HL-60 (cell line): ENCODE results near the gene FCER2.

Source experiments
- DNase-seq, 2 experiments: peaks; one replicate each; pipeline ENCODE4 v3.0.0-alpha.2; 2010 to 2020; ENCODE audit warnings: low read depth in 1 of 2, low spot score in 1 of 2
- H3K27ac ChIP-seq: fragments of 250-450 bp; sonication (Bioruptor Pico); replicated peaks from 2 replicates; pipeline ENCODE4 v1.5.1; 2020; ENCODE audit warnings: mild to moderate bottlenecking, moderate library complexity
- H3K27me3 ChIP-seq: fragments of 250-450 bp; sonication (Bioruptor Pico); 2 replicates; pipeline ENCODE4 v1.5.1; 2021; ENCODE audit warnings: mild to moderate bottlenecking, moderate library complexity; ENCODE audit not compliant: insufficient read depth, poor library complexity, severe bottlenecking
- H3K4me3 ChIP-seq: replicated peaks from 2 replicates; pipeline ENCODE4 v1.5.1; 2011; ENCODE audit warnings: mild to moderate bottlenecking, control low read depth, low read length; ENCODE audit not compliant: insufficient read depth
- CTCF ChIP-seq: IDR thresholded peaks from one replicate; pipeline ENCODE4 v1.5.1; 2011; ENCODE audit warnings: low read length, control low read depth, inconsistent platforms; ENCODE audit not compliant: insufficient read depth
- GABPA ChIP-seq: IDR thresholded peaks from 2 replicates; pipeline ENCODE4 v1.6.1; 2012; ENCODE audit warnings: low read depth
- POLR2AphosphoS5 ChIP-seq: IDR thresholded peaks from 2 replicates; pipeline ENCODE4 v1.6.1; 2012; ENCODE audit warnings: low read depth
- REST ChIP-seq: IDR thresholded peaks from 2 replicates; pipeline ENCODE4 v1.6.1; 2012; ENCODE audit warnings: low read depth; ENCODE audit not compliant: insufficient replicate concordance
- SPI1 ChIP-seq: IDR thresholded peaks from 2 replicates; pipeline ENCODE4 v1.6.1; 2012; ENCODE audit warnings: low read depth, mild to moderate bottlenecking, borderline replicate concordance

The FCER2 gene

GRCh38 chr19:7730286-7731217, 28.6 kb upstream of the FCER2 start:
- TF ChIP-seq SPI1 (no peak), GABPA (no peak), POLR2AphosphoS5 (no peak), REST (no peak), CTCF (no peak)
- Histone ChIP-seq H3K27me3 (peaks cover 3% of the 10 kb centered on the region), H3K4me3 (no peak overlapping the region), H3K27ac (no peak overlapping the region)
- DNase-seq: no peak

GRCh38 chr19:7729831-7730285, 27.9 kb upstream of the FCER2 start:
- no peak overlapping the region for H3K4me3 ChIP-seq
- peaks cover 3% of the 10 kb centered on the region for H3K27me3 ChIP-seq
- no peak for TF ChIP-seq CTCF
- TF ChIP-seq REST: no peak
- no peak for TF ChIP-seq SPI1
- no peak for TF ChIP-seq POLR2AphosphoS5
- no peak for TF ChIP-seq GABPA
- DNase-seq: no peak
- no peak overlapping the region for H3K27ac ChIP-seq

- TF ChIP-seq POLR2AphosphoS5: no peak
- peak in 1 of 2 experiments; percentile 21 for DNase-seq
- H3K27me3 ChIP-seq: peaks cover 3% of the 10 kb centered on the region
- H3K4me3 ChIP-seq: no peak overlapping the region
- H3K27ac ChIP-seq: no peak overlapping the region
Observed at GRCh38 chr19:7729211-7729610, 27.3 kb upstream of the FCER2 start.

DNA sequence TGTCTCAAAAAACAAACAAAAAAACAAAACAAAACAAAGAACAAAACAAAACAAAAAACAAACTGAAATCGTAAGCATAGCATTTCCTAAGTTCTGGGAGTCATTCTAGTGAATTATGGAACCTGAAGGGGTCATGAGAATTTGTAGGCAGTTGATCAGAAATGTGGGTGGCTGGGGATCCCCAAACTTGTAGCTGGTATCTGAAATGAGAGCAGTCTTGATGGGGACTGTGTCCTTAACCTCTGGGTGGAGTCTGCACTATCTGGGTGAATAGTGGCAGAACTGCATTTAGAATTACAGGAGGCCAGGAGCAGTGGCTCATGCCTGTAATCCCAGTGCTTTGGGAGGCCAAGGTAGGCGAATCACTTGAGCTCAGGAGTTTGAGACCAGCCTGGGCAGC, 23.9 kb upstream of the FCER2 start:
- no peak for DNase-seq
- peaks cover 3% of the 10 kb centered on the region for H3K27me3 ChIP-seq
- H3K4me3 ChIP-seq: no peak overlapping the region
- no peak for TF ChIP-seq REST
- no peak for TF ChIP-seq SPI1
- TF ChIP-seq POLR2AphosphoS5: no peak
- TF ChIP-seq CTCF: no peak
- no peak for TF ChIP-seq GABPA
- no peak overlapping the region for H3K27ac ChIP-seq
